ENCODE data around the gene DNHD1. TPM values are rescaled to one million over a fixed set of nuclear protein-coding genes. Genes with fewer than 3 reads are reported as not detected.

The DNHD1 gene
- total RNA-seq, 1 donor from 2014 or later, result 17.2 TPM

DNA sequence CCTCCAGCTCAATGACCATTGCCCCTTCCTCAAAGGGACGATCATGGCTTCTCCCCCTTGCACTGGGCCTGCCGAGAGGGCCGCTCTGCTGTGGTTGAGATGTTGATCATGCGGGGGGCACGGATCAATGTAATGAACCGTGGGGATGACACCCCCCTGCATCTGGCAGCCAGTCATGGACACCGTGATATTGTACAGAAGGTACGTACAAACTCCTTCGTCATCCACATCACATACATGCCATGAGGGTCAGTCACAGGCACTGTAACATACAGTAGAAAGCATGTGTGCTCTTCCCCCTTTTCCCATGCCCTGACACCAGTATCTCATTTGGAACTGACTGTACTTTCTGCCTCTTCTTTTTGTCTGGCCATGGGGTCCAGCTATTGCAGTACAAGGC is 110.9 kb downstream of the DNHD1 start:
- peak overlapping the region; percentile 87 for H3K27ac ChIP-seq
- H3K4me1 ChIP-seq, result peaks cover 55% of the 10 kb centered on the region
- intact Hi-C loops (cut with DNase I), result loop anchor here (10.0 kb wide), 1 partner anchor 47 kb away; the partner anchor contains the start of gene DCHS1
- TF ChIP-seq POLR2A (IDR thresholded peaks at IDR 0.05), result no peak
- no peak for TF ChIP-seq POLR2AphosphoS5 (IDR thresholded peaks at IDR 0.05; ENCODE audit: insufficient read depth in 1 of 2, low read depth in 1 of 2)
- no peak for TF ChIP-seq CTCF (IDR thresholded peaks at IDR 0.05)
- peak in 1 of 2 donors; percentile 83 for DNase-seq (ENCODE audit: extremely low spot score in 2 of 2)
- H3K27me3 ChIP-seq, result no peaks in the 10 kb centered on the region
- peaks cover 0 to 32% of the 10 kb centered on the region in 2 donors for H3K36me3 ChIP-seq
- no peak overlapping the region for H3K4me3 ChIP-seq
- H3K9me3 ChIP-seq, result no peaks in the 10 kb centered on the region

DNA sequence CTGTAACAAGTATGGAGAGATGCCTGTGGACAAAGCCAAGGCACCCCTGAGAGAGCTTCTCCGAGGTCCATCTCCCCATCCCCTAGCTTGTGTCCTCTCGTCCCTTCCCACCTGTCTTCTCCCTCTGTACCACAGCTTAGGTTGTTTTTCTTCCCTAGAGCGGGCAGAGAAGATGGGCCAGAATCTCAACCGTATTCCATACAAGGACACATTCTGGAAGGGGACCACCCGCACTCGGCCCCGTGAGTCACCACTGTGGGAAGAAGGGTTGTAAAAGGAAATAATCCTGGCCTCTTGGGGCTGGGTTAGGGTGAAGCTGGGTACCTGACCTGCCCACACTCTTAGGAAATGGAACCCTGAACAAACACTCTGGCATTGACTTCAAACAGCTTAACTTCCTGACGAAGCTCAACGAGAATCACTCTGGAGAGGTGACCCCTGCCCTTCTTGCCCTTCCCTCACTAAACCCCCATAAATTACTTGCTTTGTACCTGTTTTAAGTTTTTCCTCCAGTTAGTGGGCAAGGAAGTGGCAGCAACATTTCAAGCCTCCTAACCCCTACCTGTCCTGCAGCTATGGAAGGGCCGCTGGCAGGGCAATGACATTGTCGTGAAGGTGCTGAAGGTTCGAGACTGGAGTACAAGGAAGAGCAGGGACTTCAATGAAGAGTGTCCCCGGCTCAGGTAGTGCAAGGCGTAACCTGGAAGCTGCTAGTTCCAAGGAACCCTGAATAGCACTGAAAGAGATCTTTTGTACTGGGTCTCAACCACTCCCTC is 111.8 kb downstream of the DNHD1 start:
- H3K4me1 ChIP-seq, result peaks cover 59% of the 10 kb centered on the region
- H3K27me3 ChIP-seq, result no peaks in the 10 kb centered on the region
- peak overlapping the region; percentile 87 for H3K27ac ChIP-seq
- intact Hi-C loops (cut with DNase I), result loop anchor here (10.0 kb wide), 1 partner anchor 46 kb away; the partner anchor contains the start of gene DCHS1
- peak in 1 of 2 donors; percentile 85 for DNase-seq (ENCODE audit: extremely low spot score in 2 of 2)
- H3K4me3 ChIP-seq, result no peak overlapping the region
- TF ChIP-seq CTCF (IDR thresholded peaks at IDR 0.05), result no peak
- no peak for TF ChIP-seq POLR2AphosphoS5 (IDR thresholded peaks at IDR 0.05; ENCODE audit: insufficient read depth in 1 of 2, low read depth in 1 of 2)
- no peak for TF ChIP-seq POLR2A (IDR thresholded peaks at IDR 0.05)
- no peaks in the 10 kb centered on the region for H3K9me3 ChIP-seq
- H3K36me3 ChIP-seq, result peaks cover 0 to 32% of the 10 kb centered on the region in 2 donors

DNA sequence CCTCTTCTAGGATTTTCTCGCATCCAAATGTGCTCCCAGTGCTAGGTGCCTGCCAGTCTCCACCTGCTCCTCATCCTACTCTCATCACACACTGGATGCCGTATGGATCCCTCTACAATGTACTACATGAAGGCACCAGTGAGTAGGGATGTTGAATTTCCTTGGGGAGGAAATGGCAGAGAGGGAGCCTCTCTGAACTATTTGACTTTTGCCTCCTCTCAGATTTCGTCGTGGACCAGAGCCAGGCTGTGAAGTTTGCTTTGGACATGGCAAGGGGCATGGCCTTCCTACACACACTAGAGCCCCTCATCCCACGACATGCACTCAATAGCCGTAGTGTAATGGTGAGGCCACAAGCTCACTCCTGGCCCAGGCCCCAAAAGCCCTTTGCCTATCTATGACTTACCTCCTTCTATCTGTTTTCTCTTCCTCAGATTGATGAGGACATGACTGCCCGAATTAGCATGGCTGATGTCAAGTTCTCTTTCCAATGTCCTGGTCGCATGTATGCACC is 112.5 kb downstream of the DNHD1 start:
- Histone ChIP-seq H3K4me3 (no peak overlapping the region), H3K27me3 (no peaks in the 10 kb centered on the region), H3K4me1 (peaks cover 58% of the 10 kb centered on the region), H3K36me3 (peaks cover 0 to 32% of the 10 kb centered on the region in 2 donors), H3K9me3 (no peaks in the 10 kb centered on the region), H3K27ac (peak overlapping the region; percentile 87)
- peak in 1 of 2 donors; percentile 85 for DNase-seq (ENCODE audit: extremely low spot score in 2 of 2)
- intact Hi-C loops (cut with DNase I), result loop anchor here (10.0 kb wide), 1 partner anchor 45 kb away; the partner anchor contains the start of gene DCHS1
- TF ChIP-seq POLR2AphosphoS5 (IDR thresholded peaks at IDR 0.05; ENCODE audit: insufficient read depth in 1 of 2, low read depth in 1 of 2), result no peak
- no peak for TF ChIP-seq CTCF (IDR thresholded peaks at IDR 0.05)
- no peak for TF ChIP-seq POLR2A (IDR thresholded peaks at IDR 0.05)

GRCh38 chr11:6610591-6610990 is 113.5 kb downstream of the DNHD1 start:
- Histone ChIP-seq H3K4me3 (no peak overlapping the region), H3K9me3 (no peaks in the 10 kb centered on the region), H3K36me3 (peaks cover 0 to 32% of the 10 kb centered on the region in 2 donors), H3K4me1 (peaks cover 48% of the 10 kb centered on the region), H3K27me3 (no peaks in the 10 kb centered on the region), H3K27ac (peak overlapping the region; percentile 95)
- TF ChIP-seq CTCF (IDR thresholded peaks at IDR 0.05) (no peak), POLR2A (IDR thresholded peaks at IDR 0.05) (no peak)
- peak in 1 of 2 donors; percentile 88 for DNase-seq (ENCODE audit: extremely low spot score in 2 of 2)
- intact Hi-C loops (cut with DNase I), result no loop called here

Data from vagina (tissue), 2 donors.